ENCODE measurements around the gene STIM2. TPM values are rescaled to one million over a fixed set of nuclear protein-coding genes. Genes with fewer than 3 reads are reported as not detected.
"Not testable (repeated sequence)": the region's sequence is repeated elsewhere in the genome, so short reads cannot be mapped to it uniquely, and the experiment has no call there.

Gene STIM2
- total RNA-seq, 4 donors from 2014 or later, result 17.2 to 71.4 (median 20.7) TPM

GRCh38 chr4:26962720-26963119 lies 102.1 kb downstream of the STIM2 start:
- H3K4me3 ChIP-seq, result no peak overlapping the region
- peaks cover 0 to 10% (median 2%) of the 10 kb centered on the region in 4 donors for H3K4me1 ChIP-seq
- H3K36me3 ChIP-seq, result no peaks in the 10 kb centered on the region
- TF ChIP-seq EP300 (IDR thresholded peaks at IDR 0.05; ENCODE audit: low read depth) (no peak), POLR2AphosphoS5 (IDR thresholded peaks at IDR 0.05) (no peak), CTCF (IDR thresholded peaks at IDR 0.05) (no peak), POLR2A (IDR thresholded peaks at IDR 0.05) (no peak)
- no peaks in the 10 kb centered on the region for H3K9me3 ChIP-seq
- in situ Hi-C loops (cut with MboI; ENCODE audit: low pct_ligation_motif_present in 1 of 4, low pct_unique_long_range_greater_than_20kb in 1 of 4, low sequenced_read_pairs in 3 of 4), result no loop called here
- no peak for DNase-seq
- H3K27me3 ChIP-seq, result no peaks in the 10 kb centered on the region
- H3K27ac ChIP-seq, result no peak overlapping the region
- intact Hi-C loops (cut with DNase I; ENCODE audit: low total_unique reads), result no loop called here

- in situ Hi-C loops (cut with MboI; ENCODE audit: low pct_ligation_motif_present in 1 of 4, low pct_unique_long_range_greater_than_20kb in 1 of 4, low sequenced_read_pairs in 3 of 4), result no loop called here
- intact Hi-C loops (cut with DNase I; ENCODE audit: low total_unique reads), result no loop called here
- H3K36me3 ChIP-seq, result no peaks in the 10 kb centered on the region
- H3K27me3 ChIP-seq, result no peaks in the 10 kb centered on the region
- no peak overlapping the region for H3K27ac ChIP-seq
- peaks cover 0 to 10% (median 2%) of the 10 kb centered on the region in 4 donors for H3K4me1 ChIP-seq
- TF ChIP-seq POLR2AphosphoS5 (IDR thresholded peaks at IDR 0.05) (no peak), CTCF (IDR thresholded peaks at IDR 0.05) (no peak), EP300 (IDR thresholded peaks at IDR 0.05; ENCODE audit: low read depth) (no peak), POLR2A (IDR thresholded peaks at IDR 0.05) (no peak)
- DNase-seq, result no peak
- WGBS, 2 donors (ENCODE audit: low coverage in 1 of 2), result 53% methylated on average over 1 of the region's 1 CpG; no CpG with 5 or more reads in 1 of the 2 donors
- H3K9me3 ChIP-seq, result no peaks in the 10 kb centered on the region
- H3K4me3 ChIP-seq, result no peak overlapping the region
Observed at GRCh38 chr4:26964512-26964911, 103.9 kb downstream of the STIM2 start.

- in situ Hi-C loops (cut with MboI; ENCODE audit: low pct_ligation_motif_present in 1 of 4, low pct_unique_long_range_greater_than_20kb in 1 of 4, low sequenced_read_pairs in 3 of 4), result no loop called here
- Histone ChIP-seq H3K27me3 (no peaks in the 10 kb centered on the region), H3K36me3 (no peaks in the 10 kb centered on the region), H3K9me3 (no peaks in the 10 kb centered on the region), H3K4me3 (no peak overlapping the region), H3K4me1 (peaks cover 0 to 10% (median 2%) of the 10 kb centered on the region in 4 donors), H3K27ac (no peak overlapping the region)
- intact Hi-C loops (cut with DNase I; ENCODE audit: low total_unique reads), result no loop called here
- WGBS, 2 donors (ENCODE audit: low coverage in 1 of 2), result 88 to 91% methylated on average over 1 of the region's 1 CpG
- TF ChIP-seq POLR2AphosphoS5 (IDR thresholded peaks at IDR 0.05) (no peak), POLR2A (IDR thresholded peaks at IDR 0.05) (no peak), EP300 (IDR thresholded peaks at IDR 0.05; ENCODE audit: low read depth) (no peak), CTCF (IDR thresholded peaks at IDR 0.05) (no peak)
- DNase-seq, result no peak
Observed at GRCh38 chr4:26964994-26965393, 104.4 kb downstream of the STIM2 start.

- 97% methylated on average over 12 of the region's 12 CpGs; no CpG with 5 or more reads in 1 of the 2 donors for WGBS, 2 donors (ENCODE audit: low coverage in 1 of 2)
Observed at GRCh38 chr4:26975464-26976181, 115.0 kb downstream of the STIM2 start.

More at GRCh38 chr4:26975464-26976181, 115.0 kb downstream of the STIM2 start:
- H3K27me3 ChIP-seq; H3K4me1 ChIP-seq; H3K9me3 ChIP-seq; H3K27ac ChIP-seq; H3K36me3 ChIP-seq; intact Hi-C loops (cut with DNase I; ENCODE audit: low total_unique reads); in situ Hi-C loops (cut with MboI; ENCODE audit: low pct_ligation_motif_present in 1 of 4, low pct_unique_long_range_greater_than_20kb in 1 of 4, low sequenced_read_pairs in 3 of 4); H3K4me3 ChIP-seq; DNase-seq: not testable (repeated sequence)

All from transverse colon (tissue), 4 donors.